Measurements from ENCODE around the gene DNMT3A. TPM values are rescaled to one million over a fixed set of nuclear protein-coding genes. Genes with fewer than 3 reads are reported as not detected.
A peak's percentile ranks its signal among the peaks of the same experiment; 100 is the strongest.

DNMT3A gene
- total RNA-seq, 1 experiment from 2014 or later, result 215 TPM

GRCh38 chr2:25228848-25229278, 112.9 kb downstream of the DNMT3A start:
- H3K23me2 ChIP-seq (ENCODE audit: insufficient read length, low read depth, low read length, poor library complexity, severe bottlenecking), result no peaks in the 10 kb centered on the region
- H2AK5ac ChIP-seq (ENCODE audit: insufficient read length, low read length), result no peak overlapping the region
- no peak overlapping the region for H4K91ac ChIP-seq (ENCODE audit: insufficient read length, low read depth, low read length)
- no peak overlapping the region for H4K5ac ChIP-seq (ENCODE audit: insufficient read length, low read depth, low read length)
- H3K4me3 Mint-ChIP-seq, result peak overlapping the region in 1 of 2 experiments; percentile 36; a peak in 1 of 5 replicates
- H4K8ac ChIP-seq (replicated peaks; ENCODE audit: insufficient read length, low read depth, low read length), result no peak overlapping the region
- H3K9me3 ChIP-seq (ENCODE audit: control insufficient read depth, low read depth, low read length), result no peaks in the 10 kb centered on the region
- DNase-seq, result peak; percentile 91
- H3K4ac ChIP-seq (ENCODE audit: low read depth, low read length), result no peak overlapping the region
- TF ChIP-seq CTCF (conservative IDR thresholded peaks at IDR 0.05), result peak; percentile 80
- H2BK120ac ChIP-seq (ENCODE audit: low read depth, low read length, poor library complexity, severe bottlenecking), result no peak overlapping the region
- H2BK12ac ChIP-seq (ENCODE audit: insufficient read length, low read depth, low read length), result no peak overlapping the region
- no peak overlapping the region for H3K56ac ChIP-seq (ENCODE audit: insufficient read length, low read depth, low read length)
- peak overlapping the region; percentile 91 to 96 (median 92); a peak in 6 of 7 replicates for H3K27ac Mint-ChIP-seq
- no CpG with 5 or more reads among the region's 9 CpGs for WGBS (ENCODE audit: extremely low coverage, insufficient read length, low lambda C conversion rate)
- H3T11ph ChIP-seq (ENCODE audit: low read length), result no peak overlapping the region
- H2BK20ac ChIP-seq (ENCODE audit: low read depth, low read length, poor library complexity, severe bottlenecking), result no peak overlapping the region
- peaks cover 10 to 32% (median 20%) of the 10 kb centered on the region in 3 experiments; a peak in 6 of 7 replicates for H3K36me3 Mint-ChIP-seq (ENCODE audit: insufficient read depth in 1 of 3, low read depth in 3 of 3)
- no peaks in the 10 kb centered on the region; the same call in 1 of the 2 replicates for H3K79me2 ChIP-seq (ENCODE audit: insufficient read depth, low read length)
- H3K9ac ChIP-seq (ENCODE audit: extremely low read depth, insufficient read length, low read length), result no peak overlapping the region
- H3K4me1 Mint-ChIP-seq, result peaks cover 31 to 39% of the 10 kb centered on the region in 2 experiments
- H4K20me1 ChIP-seq (ENCODE audit: control insufficient read depth, insufficient read depth, insufficient read length), result no peaks in the 10 kb centered on the region
- peaks cover 3% of the 10 kb centered on the region; the same call in 1 of the 2 replicates for H3K4me1 ChIP-seq (ENCODE audit: insufficient read depth, low read length)
- H3K23ac ChIP-seq (ENCODE audit: insufficient read length, low read depth, low read length), result no peak overlapping the region
- H3K27me3 ChIP-seq (ENCODE audit: insufficient read depth, low read length), result no peaks in the 10 kb centered on the region
- no peak overlapping the region for H3K4me2 ChIP-seq (ENCODE audit: insufficient read depth, insufficient read length, low read length)
- H3K14ac ChIP-seq (ENCODE audit: insufficient read depth, low read length), result no peak overlapping the region
- no peak overlapping the region for H2BK15ac ChIP-seq (ENCODE audit: low read depth, low read length)
- H2AFZ ChIP-seq (ENCODE audit: low read length), result no peak overlapping the region
- H3K9me3 Mint-ChIP-seq, result no peaks in the 10 kb centered on the region; a peak in 1 of 5 replicates
- peaks cover 3% of the 10 kb centered on the region; the same call in 1 of the 2 replicates for H3K27me3 Mint-ChIP-seq (ENCODE audit: low read depth)
- no peak overlapping the region for H2BK5ac ChIP-seq (ENCODE audit: insufficient read length, low read length)
- H3K18ac ChIP-seq (ENCODE audit: insufficient read length, low read depth, low read length), result peak overlapping the region; percentile 3
- no peaks in the 10 kb centered on the region for H3K79me1 ChIP-seq (ENCODE audit: insufficient read depth, low read depth, low read length, poor library complexity, severe bottlenecking)
- H3K27ac ChIP-seq (ENCODE audit: insufficient read length, low read depth, low read length), result no peak overlapping the region

Data from H9 (cell line).